Liver (tissue), 3 donors: ENCODE results near the gene TRPT1.

Source experiments
- CTCF ChIP-seq: fragments of 150-350 bp; IDR thresholded peaks from 2 replicates; pipeline ENCODE4 v1.5.1; 2017; ENCODE audit warnings: improper control_type of control experiment, low read depth, low read length; ENCODE audit not compliant: missing input control
- EGR1 ChIP-seq, 2 donors: IDR thresholded peaks; 2 replicates each; pipeline ENCODE4 v1.6.1; 2016 to 2018; ENCODE audit warnings: antibody characterized with exemption in 2 of 2, low read depth in 2 of 2
- FOXA1 ChIP-seq: IDR thresholded peaks from 2 replicates; pipeline ENCODE4 v1.6.1; 2016; ENCODE audit warnings: antibody characterized with exemption
- GABPA ChIP-seq, 2 donors: IDR thresholded peaks in 1 of 2; conservative IDR thresholded peaks in 1 of 2; 2 replicates each; pipeline ENCODE4 v1.6.1; 2016; ENCODE audit warnings: antibody characterized with exemption in 2 of 2, mild to moderate bottlenecking in 1 of 2, moderate library complexity in 1 of 2
- JUND ChIP-seq, 2 donors: IDR thresholded peaks; 2 replicates each; pipeline ENCODE4 v1.6.1; 2016; ENCODE audit warnings: antibody characterized with exemption in 2 of 2
- RAD21 ChIP-seq, 2 donors: IDR thresholded peaks; 2 replicates each; pipeline ENCODE4 v1.6.1; 2016; ENCODE audit warnings: antibody characterized with exemption in 2 of 2, mild to moderate bottlenecking in 2 of 2
- RXRA ChIP-seq, 2 donors: IDR thresholded peaks; 2 replicates each; pipeline ENCODE4 v1.6.1; 2017 to 2018; ENCODE audit warnings: antibody characterized with exemption in 2 of 2, mild to moderate bottlenecking in 1 of 2
- SP1 ChIP-seq: IDR thresholded peaks from 2 replicates; pipeline ENCODE4 v1.6.1; 2018; ENCODE audit warnings: antibody characterized with exemption, mild to moderate bottlenecking
- TAF1 ChIP-seq: conservative IDR thresholded peaks from 2 replicates; pipeline ENCODE4 v1.6.1; 2016; ENCODE audit warnings: antibody characterized with exemption, mild to moderate bottlenecking
- YY1 ChIP-seq: IDR thresholded peaks from 2 replicates; pipeline ENCODE4 v1.6.1; 2016; ENCODE audit warnings: antibody characterized with exemption, mild to moderate bottlenecking
- TF ChIP-seq, protein P1 (sequence below): IDR thresholded peaks from 2 replicates; pipeline ENCODE4 v1.6.1; 2016; ENCODE audit warnings: antibody characterized with exemption
- donor health status: healthy.
- donor health status: healthy.

GRCh38 chr11:64249563-64250414 is 23.8 kb upstream of the TRPT1 start:
- TF ChIP-seq EGR1 (IDR thresholded peaks at IDR 0.05; ENCODE audit: low read depth in 2 of 2): no peak
- TF ChIP-seq CTCF: no peak
- no peak for TF ChIP-seq FOXA1
- TF ChIP-seq, protein P1, sequence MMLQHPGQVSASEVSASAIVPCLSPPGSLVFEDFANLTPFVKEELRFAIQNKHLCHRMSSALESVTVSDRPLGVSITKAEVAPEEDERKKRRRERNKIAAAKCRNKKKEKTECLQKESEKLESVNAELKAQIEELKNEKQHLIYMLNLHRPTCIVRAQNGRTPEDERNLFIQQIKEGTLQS: no peak
- no peak for TF ChIP-seq YY1
- no peak for TF ChIP-seq JUND (IDR thresholded peaks at IDR 0.05)
- TF ChIP-seq GABPA (IDR thresholded peaks at IDR 0.05 in 1 of 2, conservative IDR thresholded peaks at IDR 0.05 in 1 of 2): no peak
- TF ChIP-seq SP1: peak; percentile 41
- no peak for TF ChIP-seq RAD21 (IDR thresholded peaks at IDR 0.05)
- peak; percentile 50 to 53 for TF ChIP-seq RXRA (IDR thresholded peaks at IDR 0.05)
- no peak for TF ChIP-seq TAF1
